Progenitor cell of endocrine pancreas (in vitro differentiated cells): Measurements from ENCODE around the gene NCF4. TPM values are rescaled to one million over a fixed set of nuclear protein-coding genes. Genes with fewer than 3 reads are reported as not detected.

ENCODE experiments used
- DNase-seq: peaks from one replicate; pipeline ENCODE4 v3.0.0; 2021; ENCODE audit warnings: low spot score; ENCODE audit not compliant: unreplicated experiment
- H3K27ac Mint-ChIP-seq: 2 replicates; pipeline ENCODE4 v1.8.0; 2021; ENCODE audit warnings: mild to moderate bottlenecking, moderate library complexity, mixed read lengths
- H3K27me3 Mint-ChIP-seq: 2 replicates; pipeline ENCODE4 v1.8.0; 2021; ENCODE audit warnings: mixed read lengths
- H3K36me3 Mint-ChIP-seq: 2 replicates; pipeline ENCODE4 v1.8.0; 2022; ENCODE audit warnings: mixed read lengths; ENCODE audit not compliant: insufficient read depth
- H3K4me1 Mint-ChIP-seq: 2 replicates; pipeline ENCODE4 v1.8.0; 2021; ENCODE audit warnings: low read depth, mixed read lengths
- H3K4me3 Mint-ChIP-seq: 2 replicates; pipeline ENCODE4 v1.8.0; 2021; ENCODE audit warnings: low read depth, mild to moderate bottlenecking, moderate library complexity, mixed read lengths
- H3K9me3 Mint-ChIP-seq: 2 replicates; pipeline ENCODE4 v1.8.0; 2021; ENCODE audit warnings: low read depth, mixed read lengths
- total RNA-seq: library from RNA; stranded (reverse); gene quantifications from 2 replicates; pipeline ENCODE4 v1.2.1, GENCODE V29; 2021
- TF ChIP-seq, protein P1 (sequence below): fragments of 200-600 bp; sonication (generic); IDR thresholded peaks from one replicate; pipeline ENCODE4 v1.5.0; 2021; ENCODE audit warnings: antibody characterized with exemption, mild to moderate bottlenecking; ENCODE audit not compliant: unreplicated experiment

NCF4 gene
- total RNA-seq, 1 donor from 2014 or later = not detected

DNA sequence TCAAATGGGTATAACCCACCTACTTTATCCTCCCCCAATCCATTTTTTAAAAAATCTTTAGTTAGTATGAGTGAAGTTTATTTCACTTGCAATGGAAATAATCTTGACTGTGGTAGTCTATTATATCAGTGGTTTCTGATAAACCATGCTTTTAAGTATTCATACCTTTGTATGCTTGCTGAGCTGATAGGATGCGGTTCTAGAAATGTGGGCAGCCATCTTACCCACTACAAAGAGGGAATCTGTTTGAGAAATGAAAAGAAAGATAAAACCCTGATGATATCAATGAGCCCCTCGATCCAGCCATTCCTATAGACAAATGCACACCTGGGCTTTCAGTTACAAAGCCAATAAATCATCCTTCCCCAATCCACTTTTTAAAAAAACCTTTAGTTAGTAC, 30.2 kb upstream of the NCF4 start:
- Mint-ChIP-seq H3K9me3 (no peaks in the 10 kb centered on the region), H3K27ac (no peak overlapping the region), H3K4me1 (peaks cover 2% of the 10 kb centered on the region), H3K27me3 (peaks cover 26% of the 10 kb centered on the region), H3K36me3 (no peaks in the 10 kb centered on the region), H3K4me3 (no peak overlapping the region)
- DNase-seq = no peak
- TF ChIP-seq, protein P1, sequence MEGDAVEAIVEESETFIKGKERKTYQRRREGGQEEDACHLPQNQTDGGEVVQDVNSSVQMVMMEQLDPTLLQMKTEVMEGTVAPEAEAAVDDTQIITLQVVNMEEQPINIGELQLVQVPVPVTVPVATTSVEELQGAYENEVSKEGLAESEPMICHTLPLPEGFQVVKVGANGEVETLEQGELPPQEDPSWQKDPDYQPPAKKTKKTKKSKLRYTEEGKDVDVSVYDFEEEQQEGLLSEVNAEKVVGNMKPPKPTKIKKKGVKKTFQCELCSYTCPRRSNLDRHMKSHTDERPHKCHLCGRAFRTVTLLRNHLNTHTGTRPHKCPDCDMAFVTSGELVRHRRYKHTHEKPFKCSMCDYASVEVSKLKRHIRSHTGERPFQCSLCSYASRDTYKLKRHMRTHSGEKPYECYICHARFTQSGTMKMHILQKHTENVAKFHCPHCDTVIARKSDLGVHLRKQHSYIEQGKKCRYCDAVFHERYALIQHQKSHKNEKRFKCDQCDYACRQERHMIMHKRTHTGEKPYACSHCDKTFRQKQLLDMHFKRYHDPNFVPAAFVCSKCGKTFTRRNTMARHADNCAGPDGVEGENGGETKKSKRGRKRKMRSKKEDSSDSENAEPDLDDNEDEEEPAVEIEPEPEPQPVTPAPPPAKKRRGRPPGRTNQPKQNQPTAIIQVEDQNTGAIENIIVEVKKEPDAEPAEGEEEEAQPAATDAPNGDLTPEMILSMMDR = no peak

- TF ChIP-seq, protein P1 = no peak
- Mint-ChIP-seq H3K27ac (no peak overlapping the region), H3K27me3 (peaks cover 26% of the 10 kb centered on the region), H3K4me3 (no peak overlapping the region), H3K36me3 (no peaks in the 10 kb centered on the region), H3K4me1 (peaks cover 2% of the 10 kb centered on the region), H3K9me3 (no peaks in the 10 kb centered on the region)
- DNase-seq = no peak
Measured at GRCh38 chr22:36831206-36831605, 29.6 kb upstream of the NCF4 start.

GRCh38 chr22:36831717-36832116, 29.1 kb upstream of the NCF4 start:
- Mint-ChIP-seq H3K27ac (no peak overlapping the region), H3K36me3 (no peaks in the 10 kb centered on the region), H3K9me3 (no peaks in the 10 kb centered on the region), H3K27me3 (peaks cover 26% of the 10 kb centered on the region), H3K4me3 (no peak overlapping the region), H3K4me1 (peaks cover 2% of the 10 kb centered on the region)
- TF ChIP-seq, protein P1 = no peak
- DNase-seq = no peak

DNA sequence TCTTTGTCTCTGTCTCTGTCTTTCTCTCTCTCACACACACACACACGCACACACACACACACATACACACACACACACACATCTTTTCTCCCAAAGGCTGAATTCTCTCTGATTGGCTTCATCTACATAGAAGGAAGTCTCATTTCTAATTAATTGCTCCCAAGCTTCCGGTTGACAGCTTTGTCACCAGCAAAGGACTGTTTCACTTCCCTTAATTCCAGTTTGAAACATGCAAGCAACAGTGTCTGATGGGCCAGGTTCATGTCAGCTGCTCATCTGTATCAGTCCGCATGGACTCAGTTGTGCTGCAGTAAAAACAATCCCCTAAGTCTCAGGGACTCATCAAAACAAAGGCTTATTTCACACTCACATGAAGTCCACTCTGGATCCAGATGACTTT, 27.7 kb upstream of the NCF4 start:
- Mint-ChIP-seq H3K4me1 (peaks cover 2% of the 10 kb centered on the region), H3K27ac (no peak overlapping the region), H3K4me3 (no peak overlapping the region), H3K36me3 (no peaks in the 10 kb centered on the region), H3K27me3 (peaks cover 27% of the 10 kb centered on the region), H3K9me3 (peaks cover 6% of the 10 kb centered on the region)
- DNase-seq = no peak
- TF ChIP-seq, protein P1 = no peak

DNA sequence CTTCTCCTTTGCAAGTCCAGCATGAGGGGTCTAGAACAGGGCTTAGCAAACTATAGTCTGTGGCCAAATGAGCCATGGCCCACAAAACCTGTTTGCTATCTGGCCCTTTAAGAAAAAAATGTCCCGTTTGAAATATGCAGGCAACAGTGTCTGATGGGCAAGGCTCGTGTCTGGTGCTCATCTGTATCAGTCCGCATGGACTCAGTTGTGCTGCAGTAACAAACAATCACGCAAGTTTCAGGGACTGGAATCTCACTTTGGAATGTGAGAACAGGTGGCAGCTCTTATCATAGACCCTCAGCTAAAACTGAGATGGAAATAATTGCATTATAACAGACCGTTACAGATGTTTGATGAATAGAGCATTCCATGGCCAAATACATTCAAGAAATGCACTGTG, 24.9 kb upstream of the NCF4 start:
- H3K36me3 Mint-ChIP-seq = no peaks in the 10 kb centered on the region
- TF ChIP-seq, protein P1 = no peak
- peaks cover 33% of the 10 kb centered on the region for H3K27me3 Mint-ChIP-seq
- DNase-seq = no peak
- peaks cover 6% of the 10 kb centered on the region for H3K9me3 Mint-ChIP-seq
- peaks cover 2% of the 10 kb centered on the region for H3K4me1 Mint-ChIP-seq
- no peak overlapping the region for H3K4me3 Mint-ChIP-seq
- H3K27ac Mint-ChIP-seq = no peak overlapping the region
